HG03354 (cell line): ENCODE results near the gene NCKAP5.
A peak's percentile ranks its signal among the peaks of the same experiment; 100 is the strongest.

Experiments
- ATAC-seq: cut with Tn5 transposase; IDR thresholded peaks from one replicate; pipeline ENCODE4 v1.9.1; 2021; ENCODE audit warnings: mild to moderate bottlenecking; ENCODE audit not compliant: unreplicated experiment, poor library complexity, severe bottlenecking

NCKAP5 gene

DNA sequence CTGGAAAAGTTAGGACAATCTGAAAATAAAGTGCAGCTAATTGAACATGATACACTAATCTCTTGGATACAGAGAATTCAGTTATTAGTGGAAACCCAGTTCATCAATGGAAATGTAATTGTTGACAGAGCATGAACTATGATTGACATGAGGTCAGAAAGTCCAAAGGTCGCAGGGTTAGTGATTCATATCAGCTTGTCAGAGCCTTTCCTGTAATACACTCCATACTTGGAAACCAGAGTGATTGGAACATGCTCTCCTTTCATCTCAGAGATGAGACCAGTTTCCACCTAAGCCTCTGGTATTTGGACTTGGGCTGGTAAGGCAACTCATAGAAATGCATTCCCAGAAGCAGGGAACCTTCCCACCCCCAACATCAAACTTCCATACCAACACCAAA is 8.5 kb upstream of the NCKAP5 start:
- ATAC-seq: no peak

DNA sequence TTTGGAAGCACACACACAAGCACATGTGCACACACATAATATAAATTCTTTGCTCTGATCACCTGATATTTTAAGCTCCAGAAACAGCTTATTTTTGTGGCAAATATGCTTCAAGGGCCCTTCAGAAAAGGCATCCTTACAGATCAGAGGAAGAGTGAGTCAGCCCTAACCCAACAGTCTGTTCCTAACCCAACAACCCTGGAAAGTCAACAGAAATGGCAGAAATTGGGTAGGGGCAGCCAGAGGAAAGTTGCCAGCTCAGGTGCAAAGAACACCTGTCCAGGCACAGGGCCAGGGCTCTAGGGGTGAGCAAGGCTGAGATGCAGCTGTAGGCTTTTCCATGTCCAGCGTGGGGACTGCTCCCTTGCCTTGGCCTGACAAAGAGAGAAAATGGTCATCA is 6.4 kb upstream of the NCKAP5 start:
- no peak for ATAC-seq

DNA sequence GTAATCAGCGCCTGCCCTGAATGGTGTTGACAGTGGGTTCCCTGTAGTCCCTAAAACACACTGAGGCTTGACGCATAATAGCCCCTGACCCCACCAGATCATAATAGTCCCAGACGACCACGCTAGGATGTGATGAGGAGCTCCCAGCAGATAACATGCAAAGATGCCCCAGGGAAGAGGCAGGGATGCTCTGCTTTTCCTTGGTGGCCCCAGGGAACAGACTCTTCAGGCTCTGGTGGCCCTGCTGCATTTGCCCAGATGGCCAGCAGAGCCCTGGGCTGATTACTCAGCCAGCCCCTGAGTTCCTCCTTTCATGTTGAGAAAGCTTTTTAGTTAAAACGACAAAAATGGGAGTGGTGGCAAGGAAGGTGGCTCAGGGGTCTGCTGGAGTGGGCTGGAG is 5.9 kb upstream of the NCKAP5 start:
- ATAC-seq: no peak

GRCh38 chr2:133573491-133574162 is 5.4 kb upstream of the NCKAP5 start:
- ATAC-seq: no peak

- no peak for ATAC-seq
Observed at GRCh38 chr2:133571249-133571648, 3.0 kb upstream of the NCKAP5 start.

- no peak for ATAC-seq
Observed at GRCh38 chr2:133570542-133570941, 2.3 kb upstream of the NCKAP5 start.

DNA sequence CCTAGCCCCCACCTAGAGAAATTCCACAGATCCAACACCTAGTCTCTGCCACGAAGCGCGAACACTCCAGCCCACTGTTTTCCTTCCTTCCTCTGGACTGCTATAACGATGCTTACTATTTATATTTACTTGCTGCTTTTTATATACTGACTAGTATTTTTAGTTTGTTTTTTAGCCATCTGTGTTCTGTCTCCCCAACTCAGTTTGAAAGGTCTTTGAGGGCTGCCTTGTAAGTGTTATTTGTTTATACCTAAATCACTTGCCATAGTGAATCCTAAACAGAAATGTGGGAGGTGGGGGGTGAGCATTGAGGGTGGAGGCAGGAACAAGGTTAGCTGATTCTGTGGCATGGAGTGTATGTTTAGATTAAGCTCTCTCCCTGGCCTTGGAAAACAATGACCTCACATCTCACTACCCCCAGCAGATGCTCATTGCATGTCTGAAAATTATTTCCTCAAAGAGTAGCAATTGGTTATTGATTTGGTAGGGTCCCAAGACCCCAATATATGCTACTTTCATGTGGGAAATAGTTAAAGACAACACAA is 1.1 kb upstream of the NCKAP5 start:
- no peak for ATAC-seq

DNA sequence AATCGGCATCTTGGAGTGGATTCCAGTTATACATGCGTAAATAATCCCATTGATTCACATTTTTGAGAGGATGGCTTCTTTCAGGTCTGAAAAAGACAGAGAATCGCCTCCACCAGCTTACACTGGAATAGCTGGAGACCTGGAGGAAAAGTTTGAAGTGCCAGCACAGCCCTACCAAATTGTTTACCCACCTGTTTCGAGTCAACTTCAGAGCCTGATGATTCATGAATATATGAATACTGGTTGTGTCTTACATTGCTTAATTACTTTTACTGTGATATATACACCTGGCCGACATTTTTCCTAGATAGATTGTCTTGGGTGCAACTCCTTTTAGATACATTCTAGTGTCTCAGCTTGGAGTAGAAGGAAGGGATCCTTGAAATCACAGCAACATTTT is 335 bp upstream of the NCKAP5 start:
- no peak for ATAC-seq

- no peak for ATAC-seq
Observed at GRCh38 chr2:133562558-133562957, 5.7 kb downstream of the NCKAP5 start.

GRCh38 chr2:133561045-133561852 is 7.0 kb downstream of the NCKAP5 start:
- peak; percentile 85 for ATAC-seq

- no peak for ATAC-seq
Observed at GRCh38 chr2:133557614-133558013, 10.6 kb downstream of the NCKAP5 start.

DNA sequence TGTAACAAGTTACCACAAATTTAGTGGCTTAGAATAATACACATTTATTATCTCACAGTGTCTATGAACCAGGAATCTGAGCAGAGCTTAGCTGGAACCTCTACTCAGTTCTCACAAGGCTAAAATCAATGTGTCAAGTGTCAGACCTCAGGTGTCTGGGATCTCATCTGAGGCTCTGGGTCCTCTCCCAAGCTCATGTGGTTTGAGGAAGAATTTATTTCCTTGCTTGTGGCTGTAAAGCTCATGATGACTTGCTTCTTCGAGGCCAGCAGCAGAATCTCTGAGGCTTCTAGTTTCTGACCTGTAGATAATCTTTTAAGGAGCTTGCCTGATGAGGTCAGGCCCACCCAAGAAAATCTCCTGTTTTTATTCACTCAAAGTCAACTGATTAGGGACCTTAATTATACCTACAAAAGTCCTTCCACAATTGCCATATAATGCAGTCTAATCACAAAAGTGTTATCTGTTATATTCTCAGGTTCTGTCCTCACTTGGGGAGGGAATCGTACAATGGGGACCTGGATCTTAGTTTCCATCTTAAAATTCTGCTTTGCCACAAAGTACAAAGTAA is 14.3 kb downstream of the NCKAP5 start:
- no peak for ATAC-seq

GRCh38 chr2:133553251-133553650 is 15.0 kb downstream of the NCKAP5 start:
- no peak for ATAC-seq

GRCh38 chr2:133552821-133553220 is 15.4 kb downstream of the NCKAP5 start:
- no peak for ATAC-seq

GRCh38 chr2:133541797-133542196 is 26.5 kb downstream of the NCKAP5 start:
- ATAC-seq: no peak

DNA sequence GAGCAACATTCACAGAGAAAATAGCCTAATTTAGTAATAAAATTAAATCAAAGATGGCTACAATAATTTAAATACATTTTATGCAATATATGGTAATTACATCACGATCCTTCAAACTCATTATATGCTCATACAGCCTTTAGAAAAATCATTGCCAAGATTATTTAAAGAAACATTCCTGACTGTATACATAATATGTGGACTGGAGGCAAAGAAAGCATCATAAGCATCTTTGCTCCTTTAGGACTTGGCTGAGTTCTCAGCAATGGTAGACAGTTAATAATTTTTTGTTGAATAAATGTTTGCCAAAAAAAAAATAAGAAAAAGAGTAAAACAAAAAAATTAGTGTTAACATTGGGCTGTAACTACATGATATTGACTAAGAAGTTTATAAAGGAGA is 26.9 kb downstream of the NCKAP5 start:
- no peak for ATAC-seq

- no peak for ATAC-seq
Observed at GRCh38 chr2:133532919-133533318, 35.3 kb downstream of the NCKAP5 start.

GRCh38 chr2:133531382-133531781 is 36.9 kb downstream of the NCKAP5 start:
- ATAC-seq: no peak

GRCh38 chr2:133530645-133531044 is 37.6 kb downstream of the NCKAP5 start:
- ATAC-seq: no peak

DNA sequence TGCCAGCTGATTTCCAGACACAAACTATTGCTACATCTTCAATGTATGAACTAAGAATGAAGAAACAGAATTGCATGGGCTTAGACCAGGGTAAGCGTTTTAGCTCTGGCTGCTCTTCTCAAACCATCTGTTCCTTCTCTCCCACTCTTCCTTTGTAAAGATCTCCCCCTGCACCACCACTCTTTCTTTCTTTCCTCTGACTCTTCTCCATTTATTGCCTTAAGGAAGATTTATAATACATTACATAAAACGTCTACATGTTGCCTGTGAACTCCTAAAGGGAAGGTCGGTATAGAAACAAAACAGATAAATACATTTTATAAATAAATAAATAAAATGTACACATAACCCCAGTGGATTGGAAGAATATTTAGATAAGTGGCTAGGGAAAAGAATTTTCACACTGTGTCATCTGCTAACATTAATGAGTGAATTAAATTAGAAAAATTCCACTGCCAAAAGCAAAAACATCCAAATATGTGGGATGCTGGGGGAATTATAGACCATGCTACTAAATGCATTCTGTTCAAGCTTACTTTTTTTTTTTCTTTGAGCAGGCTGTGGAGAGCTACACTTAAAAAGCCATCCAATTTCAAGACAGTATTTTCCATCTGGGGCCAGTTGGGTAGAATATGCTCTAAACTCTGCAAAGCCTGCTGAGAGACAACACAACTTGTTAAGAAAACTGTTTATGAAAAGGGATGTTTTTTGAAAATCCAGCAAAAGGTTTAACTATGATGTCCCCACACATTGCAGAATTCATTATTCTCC is 41.5 kb downstream of the NCKAP5 start:
- no peak for ATAC-seq
